Liver (tissue), 9 donors: Measurements from ENCODE around the gene TAP1. TPM values are rescaled to one million over a fixed set of nuclear protein-coding genes. Genes with fewer than 3 reads are reported as not detected.

Experiments used
- DNase-seq: peaks from one replicate; pipeline ENCODE4 v3.0.0-alpha.2; 2017; ENCODE audit warnings: low spot score
- H3K27ac ChIP-seq, 2 donors: one replicate each; pipeline ENCODE4 v1.7.0; 2013; ENCODE audit warnings: inconsistent platforms in 2 of 2, low read length in 2 of 2, control low read depth in 1 of 2, low read depth in 1 of 2, mild to moderate bottlenecking in 1 of 2
- H3K27me3 ChIP-seq, 4 donors: one replicate each; pipeline versions ENCODE4 v1.6.1 to v1.7.0; 2013; ENCODE audit warnings: low read length in 3 of 4, inconsistent platforms in 1 of 4, mild to moderate bottlenecking in 1 of 4, moderate library complexity in 1 of 4; ENCODE audit not compliant: control insufficient read depth in 4 of 4, insufficient read depth in 4 of 4
- H3K36me3 ChIP-seq, 4 donors: one replicate each; pipeline versions ENCODE4 v1.6.1 to v1.7.0; 2013; ENCODE audit warnings: low read length in 3 of 4, mild to moderate bottlenecking in 3 of 4, low read depth in 1 of 4, moderate library complexity in 1 of 4; ENCODE audit not compliant: control insufficient read depth in 4 of 4, insufficient read depth in 3 of 4
- H3K4me1 ChIP-seq, 4 donors: one replicate each; pipeline versions ENCODE4 v1.6.1 to v1.7.0; 2013; ENCODE audit warnings: low read length in 3 of 4, mild to moderate bottlenecking in 3 of 4, moderate library complexity in 1 of 4; ENCODE audit not compliant: control insufficient read depth in 4 of 4, insufficient read depth in 4 of 4
- H3K4me3 ChIP-seq, 3 donors: one replicate each; pipeline versions ENCODE4 v1.6.1 to v1.7.0; 2013; ENCODE audit warnings: low read length in 3 of 3, control low read depth in 1 of 3, low read depth in 1 of 3, mild to moderate bottlenecking in 1 of 3
- H3K9ac ChIP-seq, 2 donors: one replicate each; pipeline ENCODE4 v1.7.0; 2013; ENCODE audit warnings: low read length in 2 of 2, mild to moderate bottlenecking in 2 of 2, moderate library complexity in 2 of 2, control low read depth in 1 of 2, low read depth in 1 of 2
- H3K9me3 ChIP-seq, 4 donors: one replicate each; pipeline versions ENCODE4 v1.6.1 to v1.7.0; 2013; ENCODE audit warnings: low read length in 3 of 4; ENCODE audit not compliant: control insufficient read depth in 4 of 4
- ATF3 ChIP-seq: IDR thresholded peaks from 2 replicates; pipeline ENCODE4 v1.6.1; 2016; ENCODE audit warnings: antibody characterized with exemption
- EGR1 ChIP-seq, 2 donors: IDR thresholded peaks; 2 replicates each; pipeline ENCODE4 v1.6.1; 2016 to 2018; ENCODE audit warnings: antibody characterized with exemption in 2 of 2, low read depth in 2 of 2
- FOXA1 ChIP-seq: IDR thresholded peaks from 2 replicates; pipeline ENCODE4 v1.6.1; 2016; ENCODE audit warnings: antibody characterized with exemption
- FOXA2 ChIP-seq: IDR thresholded peaks from 2 replicates; pipeline ENCODE4 v1.6.1; 2016; ENCODE audit warnings: antibody characterized with exemption
- GABPA ChIP-seq, 2 donors: IDR thresholded peaks in 1 of 2; conservative IDR thresholded peaks in 1 of 2; 2 replicates each; pipeline ENCODE4 v1.6.1; 2016; ENCODE audit warnings: antibody characterized with exemption in 2 of 2, mild to moderate bottlenecking in 1 of 2, moderate library complexity in 1 of 2
- HNF4A ChIP-seq, 2 donors: conservative IDR thresholded peaks; 2 replicates each; pipeline ENCODE4 v1.6.1; 2016; ENCODE audit warnings: antibody characterized with exemption in 2 of 2, mild to moderate bottlenecking in 2 of 2
- HNF4G ChIP-seq: IDR thresholded peaks from 2 replicates; pipeline ENCODE4 v1.6.1; 2016; ENCODE audit warnings: antibody characterized with exemption
- JUND ChIP-seq, 2 donors: IDR thresholded peaks; 2 replicates each; pipeline ENCODE4 v1.6.1; 2016; ENCODE audit warnings: antibody characterized with exemption in 2 of 2
- MAX ChIP-seq: IDR thresholded peaks from 2 replicates; pipeline ENCODE4 v1.6.1; 2016; ENCODE audit warnings: antibody characterized with exemption
- NR2F2 ChIP-seq: IDR thresholded peaks from 2 replicates; pipeline ENCODE4 v1.6.1; 2016; ENCODE audit warnings: antibody characterized with exemption
- RAD21 ChIP-seq, 2 donors: IDR thresholded peaks; 2 replicates each; pipeline ENCODE4 v1.6.1; 2016; ENCODE audit warnings: antibody characterized with exemption in 2 of 2, mild to moderate bottlenecking in 2 of 2
- REST ChIP-seq: IDR thresholded peaks from 2 replicates; pipeline ENCODE4 v1.6.1; 2016; ENCODE audit warnings: antibody characterized with exemption, mild to moderate bottlenecking
- RXRA ChIP-seq, 2 donors: IDR thresholded peaks; 2 replicates each; pipeline ENCODE4 v1.6.1; 2017 to 2018; ENCODE audit warnings: antibody characterized with exemption in 2 of 2, mild to moderate bottlenecking in 1 of 2
- SP1 ChIP-seq: IDR thresholded peaks from 2 replicates; pipeline ENCODE4 v1.6.1; 2018; ENCODE audit warnings: antibody characterized with exemption, mild to moderate bottlenecking
- TAF1 ChIP-seq: conservative IDR thresholded peaks from 2 replicates; pipeline ENCODE4 v1.6.1; 2016; ENCODE audit warnings: antibody characterized with exemption, mild to moderate bottlenecking
- YY1 ChIP-seq: IDR thresholded peaks from 2 replicates; pipeline ENCODE4 v1.6.1; 2016; ENCODE audit warnings: antibody characterized with exemption, mild to moderate bottlenecking
- ZBTB33 ChIP-seq: IDR thresholded peaks from 2 replicates; pipeline ENCODE4 v1.6.1; 2016; ENCODE audit warnings: antibody characterized with exemption
- WGBS: extraction: QIAGEN DNeasy Blood & Tissue Kit; methylation state at CpG from one replicate; pipeline ENCODE4 v1.1.7; 2013; 5-methylcytosine and 5-hydroxymethylcytosine counted together
- polyA plus RNA-seq, 2 donors: library from polyadenylated mRNA; stranded (reverse) in 1 of 2; unstranded in 1 of 2; fragments of 200-250 nt in 1 of 2; fragments of >200 nt in 1 of 2; fragmentation: Nextera tagmentation in 1 of 2; extraction: Ambion mirVana in 1 of 2; gene quantifications; one replicate each; pipeline versions ENCODE4 v1.2.1 to v1.2.3, GENCODE V29; 2013 to 2015
- total RNA-seq, 2 donors: library from RNA; depleted of rRNA; stranded (reverse); fragments of >200 nt; gene quantifications; one replicate each; pipeline ENCODE4 v1.2.3, GENCODE V29; 2014
- TF ChIP-seq, protein P1 (sequence below): fragments of 150-350 bp; IDR thresholded peaks from 2 replicates; pipeline ENCODE4 v1.5.1; 2017; ENCODE audit warnings: improper control_type of control experiment, low read depth, low read length; ENCODE audit not compliant: missing input control
- donor health status: healthy.
- donor health status: healthy.
- donor health status: healthy.
- donor health status: healthy.
- donor health status: healthy.

TAP1 gene
- total and polyA plus RNA-seq, 4 donors, result 9.8 to 18.2 (median 12.3) TPM

DNA sequence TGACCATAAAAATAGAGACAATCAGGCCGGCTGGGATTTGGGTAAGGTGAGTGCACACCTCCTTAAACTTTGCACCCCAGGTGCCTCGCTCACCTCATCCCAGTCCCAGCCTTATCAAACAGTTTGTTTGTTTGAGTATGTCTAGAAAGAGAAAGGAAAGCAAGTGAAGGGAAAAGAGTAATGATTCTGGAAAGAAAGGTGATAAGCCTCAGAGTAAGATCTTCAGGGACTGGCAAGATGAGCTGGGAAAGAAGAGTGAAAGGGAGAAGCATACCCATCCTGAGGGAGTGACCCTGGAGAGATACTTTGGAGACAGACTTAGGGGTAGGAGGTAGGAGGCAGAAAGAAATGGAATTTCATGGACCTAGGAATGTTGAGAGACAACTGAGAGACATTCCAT, 16.6 kb downstream of the TAP1 start (continued):
- TF ChIP-seq GABPA (IDR thresholded peaks at IDR 0.05 in 1 of 2, conservative IDR thresholded peaks at IDR 0.05 in 1 of 2) (no peak), NR2F2 (no peak), YY1 (no peak), EGR1 (IDR thresholded peaks at IDR 0.05; ENCODE audit: low read depth in 2 of 2) (no peak), TAF1 (no peak), FOXA1 (no peak), MAX (no peak)

GRCh38 chr6:32835167-32835893, 18.2 kb downstream of the TAP1 start:
- Histone ChIP-seq H3K9me3 (no peaks in the 10 kb centered on the region), H3K27me3 (no peaks in the 10 kb centered on the region), H3K4me3 (no peak overlapping the region), H3K27ac (no peak overlapping the region), H3K9ac (no peak overlapping the region), H3K4me1 (peaks cover 4 to 11% (median 5%) of the 10 kb centered on the region in 4 donors), H3K36me3 (peaks cover 2 to 23% (median 16%) of the 10 kb centered on the region in 4 donors)
- WGBS, result 97% methylated on average over 16 of the region's 16 CpGs
- DNase-seq, result no peak
- TF ChIP-seq HNF4G (no peak), ATF3 (no peak), MAX (no peak), GABPA (IDR thresholded peaks at IDR 0.05 in 1 of 2, conservative IDR thresholded peaks at IDR 0.05 in 1 of 2) (no peak), EGR1 (IDR thresholded peaks at IDR 0.05; ENCODE audit: low read depth in 2 of 2) (no peak), FOXA1 (no peak), JUND (IDR thresholded peaks at IDR 0.05) (no peak), RAD21 (IDR thresholded peaks at IDR 0.05) (no peak), FOXA2 (no peak)

DNA sequence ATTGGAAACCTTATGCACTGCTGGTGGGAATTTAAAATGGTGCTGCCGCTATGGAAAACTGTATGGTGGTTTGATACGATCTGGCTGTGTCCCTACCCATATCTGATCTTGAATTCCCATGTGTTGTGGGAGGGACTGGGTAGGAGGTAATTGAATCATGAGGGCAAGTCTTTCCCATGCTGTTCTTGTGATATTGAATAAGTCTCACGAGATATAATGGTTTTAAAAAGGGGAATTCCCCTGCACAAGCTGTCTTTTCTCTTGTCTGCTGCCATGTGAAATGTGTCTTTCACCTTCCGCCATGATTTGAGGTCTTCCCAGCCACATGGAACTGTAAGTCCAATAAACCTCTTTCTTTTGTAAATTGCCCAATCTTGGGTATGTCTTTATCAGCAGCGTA, 19.8 kb downstream of the TAP1 start:
- peaks cover 2 to 36% (median 25%) of the 10 kb centered on the region in 4 donors for H3K36me3 ChIP-seq
- no peak overlapping the region for H3K27ac ChIP-seq
- no peak for DNase-seq
- H3K9ac ChIP-seq, result no peak overlapping the region
- H3K9me3 ChIP-seq, result no peaks in the 10 kb centered on the region
- no peak overlapping the region for H3K4me3 ChIP-seq
- WGBS, result 92% methylated on average over 5 of the region's 5 CpGs
- no peaks in the 10 kb centered on the region for H3K27me3 ChIP-seq
- TF ChIP-seq YY1, result no peak
- peaks cover 4 to 7% (median 5%) of the 10 kb centered on the region in 4 donors for H3K4me1 ChIP-seq

DNA sequence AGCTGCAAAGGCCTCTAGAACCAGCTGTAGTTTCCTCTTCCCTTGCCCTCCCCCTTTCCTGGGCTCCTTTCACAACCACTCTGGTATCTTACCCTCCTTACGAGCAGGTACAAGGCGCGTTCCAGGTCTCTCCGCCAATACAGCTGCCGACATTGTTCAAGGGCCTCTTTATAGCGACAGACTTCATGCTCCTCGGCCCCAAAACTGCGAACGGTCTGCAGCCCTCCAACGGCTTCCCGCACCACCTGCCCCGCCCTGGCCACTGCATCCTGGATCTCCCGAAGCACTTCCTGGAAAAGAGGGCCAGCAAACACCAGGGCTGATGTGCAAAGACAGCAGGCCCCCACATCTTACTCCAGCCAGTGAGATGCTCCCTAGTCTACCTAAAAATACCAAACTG, 21.0 kb downstream of the TAP1 start:
- DNase-seq, result no peak
- peaks cover 0 to 2% (median 0%) of the 10 kb centered on the region in 4 donors for H3K4me1 ChIP-seq
- H3K9me3 ChIP-seq, result no peaks in the 10 kb centered on the region
- H3K27ac ChIP-seq, result no peak overlapping the region
- no peak overlapping the region for H3K4me3 ChIP-seq
- H3K27me3 ChIP-seq, result no peaks in the 10 kb centered on the region
- no peak overlapping the region for H3K9ac ChIP-seq
- peaks cover 2 to 37% (median 25%) of the 10 kb centered on the region in 4 donors for H3K36me3 ChIP-seq
- WGBS, result 91% methylated on average over 13 of the region's 13 CpGs
- no peak for TF ChIP-seq TAF1
- TF ChIP-seq, protein P1, sequence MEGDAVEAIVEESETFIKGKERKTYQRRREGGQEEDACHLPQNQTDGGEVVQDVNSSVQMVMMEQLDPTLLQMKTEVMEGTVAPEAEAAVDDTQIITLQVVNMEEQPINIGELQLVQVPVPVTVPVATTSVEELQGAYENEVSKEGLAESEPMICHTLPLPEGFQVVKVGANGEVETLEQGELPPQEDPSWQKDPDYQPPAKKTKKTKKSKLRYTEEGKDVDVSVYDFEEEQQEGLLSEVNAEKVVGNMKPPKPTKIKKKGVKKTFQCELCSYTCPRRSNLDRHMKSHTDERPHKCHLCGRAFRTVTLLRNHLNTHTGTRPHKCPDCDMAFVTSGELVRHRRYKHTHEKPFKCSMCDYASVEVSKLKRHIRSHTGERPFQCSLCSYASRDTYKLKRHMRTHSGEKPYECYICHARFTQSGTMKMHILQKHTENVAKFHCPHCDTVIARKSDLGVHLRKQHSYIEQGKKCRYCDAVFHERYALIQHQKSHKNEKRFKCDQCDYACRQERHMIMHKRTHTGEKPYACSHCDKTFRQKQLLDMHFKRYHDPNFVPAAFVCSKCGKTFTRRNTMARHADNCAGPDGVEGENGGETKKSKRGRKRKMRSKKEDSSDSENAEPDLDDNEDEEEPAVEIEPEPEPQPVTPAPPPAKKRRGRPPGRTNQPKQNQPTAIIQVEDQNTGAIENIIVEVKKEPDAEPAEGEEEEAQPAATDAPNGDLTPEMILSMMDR, result no peak
- no peak for TF ChIP-seq REST
- TF ChIP-seq ZBTB33, result no peak
- TF ChIP-seq HNF4A (conservative IDR thresholded peaks at IDR 0.05), result no peak
- TF ChIP-seq RXRA (IDR thresholded peaks at IDR 0.05), result no peak
- TF ChIP-seq RAD21 (IDR thresholded peaks at IDR 0.05), result no peak
- no peak for TF ChIP-seq YY1
- TF ChIP-seq SP1, result no peak
